Skeletal muscle tissue (tissue), 4 donors: Measurements from ENCODE around the gene CDH4. TPM values are rescaled to one million over a fixed set of nuclear protein-coding genes. Genes with fewer than 3 reads are reported as not detected.

ENCODE experiments used
- H3K27ac ChIP-seq: one replicate; pipeline ENCODE4 v1.7.0; 2013; ENCODE audit warnings: mild to moderate bottlenecking, low read depth, low read length, inconsistent platforms
- H3K27me3 ChIP-seq, 3 donors: one replicate each; pipeline ENCODE4 v1.7.0; 2013; ENCODE audit warnings: low read length in 3 of 3; ENCODE audit not compliant: control insufficient read depth in 3 of 3, insufficient read depth in 3 of 3
- H3K36me3 ChIP-seq, 3 donors: one replicate each; pipeline ENCODE4 v1.7.0; 2013; ENCODE audit warnings: low read length in 3 of 3; ENCODE audit not compliant: control insufficient read depth in 3 of 3, insufficient read depth in 3 of 3
- H3K4me1 ChIP-seq, 3 donors: one replicate each; pipeline ENCODE4 v1.7.0; 2013; ENCODE audit warnings: low read length in 3 of 3, mild to moderate bottlenecking in 3 of 3; ENCODE audit not compliant: control insufficient read depth in 3 of 3, insufficient read depth in 3 of 3
- H3K4me3 ChIP-seq, 3 donors: one replicate each; pipeline ENCODE4 v1.7.0; 2013; ENCODE audit warnings: low read length in 3 of 3
- H3K9ac ChIP-seq, 3 donors: one replicate each; pipeline ENCODE4 v1.7.0; 2013; ENCODE audit warnings: low read length in 3 of 3, mild to moderate bottlenecking in 3 of 3, moderate library complexity in 2 of 3, low read depth in 1 of 3
- H3K9me3 ChIP-seq, 3 donors: one replicate each; pipeline ENCODE4 v1.7.0; 2013; ENCODE audit warnings: low read length in 3 of 3; ENCODE audit not compliant: control insufficient read depth in 3 of 3
- total RNA-seq: library from RNA; depleted of rRNA; stranded (reverse); fragments of >200 nt; gene quantifications from one replicate; pipeline ENCODE4 v1.2.3, GENCODE V29; 2014
- donor health status: Osteomylitis.

The CDH4 gene
- total RNA-seq, 1 donor from 2014 or later = 0.52 TPM

DNA sequence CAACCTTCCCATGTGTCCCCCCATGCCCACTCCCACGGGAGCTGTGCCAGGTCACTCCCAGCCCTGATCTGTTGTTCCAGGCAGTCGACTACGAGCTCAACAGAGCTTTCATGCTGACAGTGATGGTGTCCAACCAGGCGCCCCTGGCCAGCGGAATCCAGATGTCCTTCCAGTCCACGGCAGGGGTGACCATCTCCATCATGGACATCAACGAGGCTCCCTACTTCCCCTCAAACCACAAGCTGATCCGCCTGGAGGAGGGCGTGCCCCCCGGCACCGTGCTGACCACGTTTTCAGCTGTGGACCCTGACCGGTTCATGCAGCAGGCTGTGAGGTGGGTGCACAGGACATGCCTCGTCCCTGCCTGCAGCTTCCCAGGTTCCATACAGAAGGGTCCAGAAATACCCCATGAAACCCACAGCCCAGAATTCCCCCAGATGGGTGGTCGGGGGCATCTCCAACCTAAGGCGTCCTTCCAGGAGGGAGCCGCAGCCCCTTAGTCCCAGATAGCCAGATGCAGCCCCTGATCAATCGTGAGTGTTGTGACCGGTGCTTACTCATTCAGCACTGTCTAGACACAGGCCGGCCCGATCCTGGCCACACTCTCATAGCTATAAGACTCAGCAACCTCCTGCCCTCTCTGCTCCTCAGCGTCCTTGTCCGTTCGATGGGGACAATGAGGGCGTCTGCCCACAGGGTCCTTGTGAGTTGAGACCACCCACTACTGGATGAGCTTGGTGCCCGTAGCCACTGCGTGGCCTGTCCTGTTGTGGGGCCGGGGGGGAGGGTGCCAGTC is 671.5 kb downstream of the CDH4 start:
- Histone ChIP-seq H3K4me3 (no peak overlapping the region), H3K27me3 (no peaks in the 10 kb centered on the region), H3K27ac (no peak overlapping the region), H3K9ac (no peak overlapping the region), H3K4me1 (no peaks in the 10 kb centered on the region), H3K9me3 (peaks cover 0 to 5% (median 4%) of the 10 kb centered on the region in 3 donors), H3K36me3 (no peaks in the 10 kb centered on the region)

DNA sequence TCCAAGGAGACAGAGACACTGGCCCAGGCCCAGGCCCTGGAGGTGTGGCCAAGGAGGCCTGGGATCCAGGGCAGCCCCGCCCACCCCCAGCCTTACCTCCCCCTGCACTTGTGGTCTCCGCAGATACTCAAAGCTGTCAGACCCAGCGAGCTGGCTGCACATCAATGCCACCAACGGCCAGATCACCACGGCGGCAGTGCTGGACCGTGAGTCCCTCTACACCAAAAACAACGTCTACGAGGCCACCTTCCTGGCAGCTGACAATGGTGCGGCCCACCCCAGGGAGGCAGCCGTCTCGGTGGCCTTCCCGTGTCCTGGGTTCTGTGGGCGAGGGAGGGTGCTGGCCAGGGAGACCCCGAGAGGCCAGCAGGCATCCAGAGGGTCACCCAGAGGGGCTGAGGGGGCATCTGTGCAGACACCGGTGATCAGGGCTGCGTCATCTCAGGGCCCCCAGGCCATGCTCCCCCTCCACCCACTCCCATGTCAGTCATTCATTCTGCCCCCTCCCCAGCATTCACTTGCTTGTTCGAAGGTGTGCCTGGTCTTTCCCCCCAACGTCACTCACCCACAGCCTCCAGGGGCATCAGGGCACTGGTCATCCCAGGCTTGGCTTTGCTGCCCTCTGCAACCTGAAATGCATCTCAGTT is 672.3 kb downstream of the CDH4 start:
- Histone ChIP-seq H3K27me3 (no peaks in the 10 kb centered on the region), H3K4me3 (no peak overlapping the region), H3K27ac (no peak overlapping the region), H3K36me3 (no peaks in the 10 kb centered on the region), H3K9ac (no peak overlapping the region), H3K9me3 (peaks cover 0 to 4% (median 4%) of the 10 kb centered on the region in 3 donors), H3K4me1 (no peaks in the 10 kb centered on the region)

- Histone ChIP-seq H3K4me1 (no peaks in the 10 kb centered on the region), H3K4me3 (no peak overlapping the region), H3K9me3 (peaks cover 0 to 3% (median 0%) of the 10 kb centered on the region in 3 donors), H3K36me3 (no peaks in the 10 kb centered on the region), H3K9ac (no peak overlapping the region), H3K27ac (no peak overlapping the region), H3K27me3 (no peaks in the 10 kb centered on the region)
Measured at GRCh38 chr20:61924858-61925554, 672.9 kb downstream of the CDH4 start.

DNA sequence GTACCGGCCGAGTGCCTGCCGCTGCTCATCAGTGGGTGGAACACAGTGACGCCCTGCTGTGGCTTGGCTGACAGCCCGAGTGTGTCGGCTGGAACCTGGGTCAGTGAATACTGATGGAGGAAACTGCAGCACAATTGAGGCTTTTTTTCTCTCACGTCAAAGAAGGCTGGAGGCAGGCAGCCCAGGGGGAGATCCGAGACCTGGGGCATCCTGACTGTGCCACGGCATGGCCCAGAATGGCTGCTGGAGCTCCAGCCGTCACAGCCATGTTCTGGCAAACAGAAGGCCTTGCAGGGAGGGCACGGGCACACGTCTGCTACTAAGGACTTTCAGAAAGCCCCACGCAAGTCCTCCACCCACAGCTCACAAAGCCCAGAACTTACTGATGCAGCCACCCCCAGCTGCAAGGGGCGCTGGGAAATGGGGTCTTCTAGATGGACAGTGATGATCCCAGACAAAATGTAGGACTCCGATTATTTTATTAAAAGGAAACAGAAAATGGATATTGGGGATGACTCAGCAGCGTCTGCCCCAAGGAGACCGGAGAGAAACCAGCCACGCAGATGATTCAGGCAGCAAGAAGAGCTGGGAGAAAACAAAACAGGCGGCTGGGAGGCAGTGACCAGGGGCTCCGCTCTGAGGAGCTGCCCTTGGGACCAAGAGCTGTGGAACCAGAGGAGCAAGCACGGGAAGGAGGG is 673.6 kb downstream of the CDH4 start:
- Histone ChIP-seq H3K9me3 (no peaks in the 10 kb centered on the region), H3K27me3 (no peaks in the 10 kb centered on the region), H3K36me3 (no peaks in the 10 kb centered on the region), H3K9ac (no peak overlapping the region), H3K4me3 (no peak overlapping the region), H3K4me1 (no peaks in the 10 kb centered on the region), H3K27ac (no peak overlapping the region)

DNA sequence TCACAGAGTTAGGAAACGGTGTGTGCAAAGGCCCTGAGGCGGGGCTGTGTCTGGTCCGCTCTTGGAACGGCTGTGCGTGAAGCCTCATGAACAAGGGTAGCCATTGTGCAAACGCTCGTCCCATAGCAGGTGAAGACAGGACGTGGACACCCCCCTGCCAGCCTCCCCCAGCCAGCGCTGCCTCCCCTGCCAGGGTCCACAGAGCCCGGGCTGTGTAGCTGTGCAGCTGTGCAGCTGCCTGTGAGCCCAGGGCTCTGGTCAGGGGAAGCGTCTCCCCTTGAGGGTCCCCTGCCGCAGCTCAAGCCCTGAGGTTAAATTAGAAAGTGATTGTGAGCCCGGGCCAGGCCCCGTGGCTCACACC is 674.2 kb downstream of the CDH4 start:
- Histone ChIP-seq H3K36me3 (no peaks in the 10 kb centered on the region), H3K9ac (no peak overlapping the region), H3K4me3 (no peak overlapping the region), H3K27ac (no peak overlapping the region), H3K27me3 (no peaks in the 10 kb centered on the region), H3K9me3 (no peaks in the 10 kb centered on the region), H3K4me1 (no peaks in the 10 kb centered on the region)

DNA sequence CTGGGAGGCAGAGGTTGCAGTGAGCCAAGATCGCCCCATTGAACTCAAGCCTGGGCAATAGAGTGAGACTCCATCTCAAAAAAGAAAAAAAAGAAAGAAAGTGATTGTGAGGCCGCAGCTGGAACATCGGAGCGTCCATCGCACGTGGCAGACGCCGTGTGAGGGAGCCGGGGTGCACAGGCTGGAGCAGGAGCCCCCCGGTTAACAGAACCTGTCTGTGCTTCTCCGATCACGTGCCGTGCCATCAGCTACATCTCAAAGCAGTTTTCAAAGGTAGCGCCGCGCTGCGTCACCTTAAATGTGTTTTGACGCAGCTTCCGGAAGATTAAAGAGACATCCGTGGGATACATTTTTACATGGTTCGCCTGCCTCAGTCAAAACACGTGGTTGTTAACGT is 674.7 kb downstream of the CDH4 start:
- Histone ChIP-seq H3K9me3 (no peaks in the 10 kb centered on the region), H3K27ac (no peak overlapping the region), H3K36me3 (no peaks in the 10 kb centered on the region), H3K4me1 (no peaks in the 10 kb centered on the region), H3K27me3 (no peaks in the 10 kb centered on the region), H3K4me3 (no peak overlapping the region), H3K9ac (no peak overlapping the region)

DNA sequence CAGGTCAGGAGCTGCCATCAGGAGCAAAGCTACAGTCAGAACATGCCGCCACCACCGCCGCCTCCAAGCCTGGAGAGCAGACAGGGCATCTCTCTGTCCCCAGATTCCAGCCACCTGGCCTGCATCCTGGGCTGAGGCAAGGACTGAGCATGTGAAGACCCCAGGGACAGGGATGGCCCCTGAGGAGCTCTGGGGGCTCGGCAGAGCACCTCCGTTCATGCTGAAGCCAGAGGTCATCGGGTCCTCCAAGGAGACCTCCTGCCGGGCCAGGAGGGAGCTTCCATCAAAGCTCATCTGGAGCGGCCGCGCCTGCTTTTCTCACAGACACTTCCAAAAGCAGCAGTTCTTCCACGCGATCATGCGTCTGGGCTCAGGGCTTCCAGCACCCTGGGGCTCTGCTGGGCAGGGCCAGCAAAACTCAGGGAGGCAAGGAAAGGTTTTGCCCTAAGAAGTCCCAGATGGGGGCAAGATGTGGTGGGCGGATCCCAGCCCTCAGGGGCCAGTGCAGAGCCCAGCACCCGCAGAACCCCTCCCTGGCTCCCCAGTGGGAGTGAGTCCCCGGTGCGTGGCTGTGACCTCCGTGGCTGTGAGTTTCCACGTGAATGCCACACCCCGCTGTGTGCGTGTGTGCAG is 675.2 kb downstream of the CDH4 start:
- Histone ChIP-seq H3K4me1 (no peaks in the 10 kb centered on the region), H3K9ac (no peak overlapping the region), H3K27ac (no peak overlapping the region), H3K4me3 (no peak overlapping the region), H3K27me3 (no peaks in the 10 kb centered on the region), H3K36me3 (no peaks in the 10 kb centered on the region), H3K9me3 (no peaks in the 10 kb centered on the region)

DNA sequence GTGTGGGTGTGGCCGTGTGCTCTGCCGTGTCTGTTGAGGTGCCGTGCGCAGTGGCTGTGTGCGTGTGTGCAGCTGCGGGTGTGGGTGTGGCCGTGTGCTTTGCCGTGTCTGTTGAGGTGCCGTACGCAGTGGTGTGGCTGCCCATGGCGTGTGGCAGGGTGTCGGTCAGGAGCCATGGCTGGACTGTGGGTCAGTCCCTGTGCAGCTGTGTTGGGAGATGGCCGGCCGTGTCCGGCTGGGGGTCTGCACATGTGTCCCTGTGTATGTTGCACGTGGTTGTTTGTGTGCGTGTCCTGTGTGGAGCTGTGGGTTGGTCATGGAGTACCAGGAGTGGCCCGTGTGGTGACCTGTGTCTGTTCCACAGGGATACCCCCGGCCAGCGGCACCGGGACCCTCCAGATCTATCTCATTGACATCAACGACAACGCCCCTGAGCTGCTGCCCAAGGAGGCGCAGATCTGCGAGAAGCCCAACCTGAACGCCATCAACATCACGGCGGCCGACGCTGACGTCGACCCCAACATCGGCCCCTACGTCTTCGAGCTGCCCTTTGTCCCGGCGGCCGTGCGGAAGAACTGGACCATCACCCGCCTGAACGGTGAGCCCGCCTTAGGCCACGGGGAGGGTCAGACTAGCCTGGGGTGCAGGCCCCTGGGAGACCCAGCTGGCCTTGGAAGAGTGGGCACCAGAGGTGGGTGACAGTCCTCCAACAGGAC is 675.9 kb downstream of the CDH4 start:
- H3K4me1 ChIP-seq = no peaks in the 10 kb centered on the region
- no peak overlapping the region for H3K4me3 ChIP-seq
- H3K9ac ChIP-seq = no peak overlapping the region
- no peaks in the 10 kb centered on the region for H3K9me3 ChIP-seq
- H3K27ac ChIP-seq = no peak overlapping the region
- H3K27me3 ChIP-seq = no peaks in the 10 kb centered on the region
- H3K36me3 ChIP-seq = no peaks in the 10 kb centered on the region

GRCh38 chr20:61929561-61929960 is 677.5 kb downstream of the CDH4 start:
- Histone ChIP-seq H3K27ac (no peak overlapping the region), H3K9me3 (no peaks in the 10 kb centered on the region), H3K9ac (no peak overlapping the region), H3K36me3 (no peaks in the 10 kb centered on the region), H3K4me3 (no peak overlapping the region), H3K4me1 (no peaks in the 10 kb centered on the region), H3K27me3 (no peaks in the 10 kb centered on the region)
